ENCODE data around the gene DNMT3A. TPM values are rescaled to one million over a fixed set of nuclear protein-coding genes. Genes with fewer than 3 reads are reported as not detected.

The DNMT3A gene
- total RNA-seq, 1 donor from 2014 or later, result 19.6 TPM

DNA sequence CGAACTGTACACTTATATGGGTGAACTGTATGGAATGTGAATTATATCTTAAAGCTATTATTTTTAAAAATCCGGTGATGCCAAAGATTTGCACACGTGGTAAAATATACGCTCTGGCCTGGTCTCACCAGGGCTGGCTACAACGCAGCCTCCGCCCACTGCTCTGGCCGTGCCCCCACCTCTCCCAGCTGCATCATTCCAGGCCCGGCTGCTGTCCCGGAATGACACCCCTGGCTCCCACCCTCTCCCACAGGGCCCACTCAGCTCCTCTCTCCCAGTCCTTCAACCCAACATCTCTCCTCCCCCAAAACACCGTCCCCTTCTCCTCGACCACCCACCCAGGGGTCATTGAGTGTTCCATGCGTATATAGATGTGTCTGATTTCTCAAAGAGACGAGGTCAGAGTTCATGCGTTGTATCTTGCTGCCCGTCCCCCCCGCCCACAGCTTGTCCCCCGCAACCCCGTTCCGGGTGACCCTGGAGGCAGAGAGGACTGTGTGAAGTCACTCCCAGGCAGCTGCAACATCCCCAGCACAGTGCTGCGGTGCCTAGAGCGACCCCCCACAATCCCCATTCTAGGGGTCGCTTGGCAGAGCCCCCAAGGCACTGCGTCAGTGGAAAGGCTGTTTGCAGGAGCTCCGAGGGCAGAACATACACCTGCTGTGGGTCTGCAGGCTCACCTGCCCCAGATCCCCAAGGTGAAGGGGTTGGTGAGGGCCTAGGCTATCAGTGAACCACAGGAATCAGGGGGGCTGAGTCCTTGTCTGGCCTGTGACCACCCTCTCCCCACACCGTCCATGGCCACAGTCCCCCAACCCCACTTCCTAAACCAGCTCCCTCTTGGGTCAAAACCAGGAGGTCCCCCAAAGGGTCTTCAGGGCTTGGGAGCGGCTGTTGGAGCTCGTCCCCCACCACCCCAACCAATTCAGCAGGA lies 13.3 kb downstream of the DNMT3A start:
- no peak for DNase-seq (ENCODE audit: extremely low read depth, low read depth, low spot score)

DNA sequence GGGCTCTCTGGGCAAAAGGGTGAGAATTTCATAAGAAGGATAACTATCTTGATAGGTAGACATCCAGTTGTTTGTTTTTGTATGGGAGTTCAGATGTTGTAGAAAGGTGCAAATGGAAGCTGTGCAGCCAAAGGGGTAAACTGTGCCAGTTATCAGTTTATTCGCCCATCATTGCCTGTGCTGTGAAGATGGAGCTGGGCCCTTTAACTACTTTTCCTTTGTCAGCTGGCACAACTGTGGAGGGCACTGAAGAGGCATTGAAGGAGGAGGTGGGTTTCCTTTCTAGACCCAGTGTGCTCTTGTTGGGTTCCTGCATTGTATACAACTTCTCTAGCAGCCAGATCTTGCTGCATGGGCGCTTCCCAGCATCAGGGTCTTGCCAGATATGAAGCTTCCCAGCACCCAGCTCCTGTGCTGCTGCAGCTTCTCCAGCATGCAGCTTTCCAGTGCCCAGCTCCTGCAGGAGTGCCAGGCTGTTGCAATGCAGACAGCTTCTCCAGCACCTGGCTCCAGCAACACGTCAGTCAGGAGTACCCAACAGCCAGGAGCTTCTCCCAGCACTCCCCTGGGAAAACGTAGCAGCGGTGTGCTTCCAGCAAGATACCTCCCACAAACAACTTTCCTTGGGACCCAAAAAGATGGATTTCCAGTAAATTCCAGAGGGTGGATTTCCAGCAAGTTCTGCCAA lies 15.3 kb downstream of the DNMT3A start:
- DNase-seq (ENCODE audit: extremely low read depth, low read depth, low spot score), result no peak

DNA sequence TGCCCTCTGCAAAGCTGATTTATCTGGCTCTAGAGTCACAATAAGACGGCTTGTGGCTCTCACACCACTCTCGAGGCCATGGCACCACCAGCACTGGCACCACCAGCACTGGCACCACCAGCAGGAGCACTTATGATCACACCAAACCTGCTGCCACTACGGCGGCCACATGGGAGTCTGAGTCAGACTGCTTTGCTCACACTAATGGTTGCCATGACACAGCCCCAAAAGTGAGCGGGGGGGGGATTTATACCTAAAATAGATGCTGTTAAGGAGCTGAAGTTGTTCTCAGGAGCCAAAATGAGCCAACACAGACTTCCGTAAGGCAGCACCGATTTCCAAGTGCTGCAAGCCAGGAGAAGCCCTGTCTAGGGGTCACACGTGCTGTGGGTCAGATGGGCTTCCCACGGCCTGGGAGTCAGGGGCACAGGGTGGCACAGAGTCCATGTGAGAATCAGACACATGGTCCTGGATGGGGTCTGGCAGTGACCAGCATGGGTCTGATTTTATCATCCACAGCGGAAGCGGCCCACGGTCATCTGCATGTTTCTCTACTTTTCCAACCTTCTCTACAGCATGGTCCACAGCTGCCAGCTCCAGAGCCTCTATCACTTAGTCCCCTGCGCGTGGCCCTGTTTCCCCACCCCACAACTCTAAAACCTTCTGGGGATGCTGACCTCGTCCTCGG lies 16.7 kb downstream of the DNMT3A start:
- no peak for DNase-seq (ENCODE audit: extremely low read depth, low read depth, low spot score)

GRCh38 chr2:25324251-25324650 lies 17.5 kb downstream of the DNMT3A start:
- no peak for DNase-seq (ENCODE audit: extremely low read depth, low read depth, low spot score)

DNA sequence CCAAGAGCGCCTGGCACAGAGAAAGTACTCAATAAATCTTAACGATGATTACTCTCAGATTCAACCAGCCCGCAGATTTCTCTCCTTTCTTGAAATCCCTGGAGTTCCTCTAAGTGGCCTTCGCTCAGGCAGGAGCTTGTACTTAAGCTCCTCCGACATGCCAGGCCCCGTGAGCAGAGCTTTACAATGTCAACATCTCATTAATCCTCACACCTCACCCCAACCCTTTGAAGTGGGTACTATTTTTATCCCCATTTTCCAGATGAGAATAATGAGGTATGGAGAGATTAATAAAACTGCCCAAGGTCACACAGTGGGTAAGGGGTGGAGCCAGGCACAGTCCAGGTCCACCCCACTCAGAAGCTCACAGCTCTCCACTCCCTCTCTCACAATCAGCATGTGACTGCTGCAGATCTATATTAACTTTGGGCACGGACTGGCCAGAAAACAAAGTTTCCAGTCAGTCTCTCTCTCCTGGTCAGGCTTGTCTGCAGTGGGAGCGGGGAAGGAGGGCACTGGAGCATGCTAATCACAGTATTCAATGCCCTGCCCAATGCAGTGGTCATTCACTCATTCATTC lies 18.0 kb downstream of the DNMT3A start:
- DNase-seq (ENCODE audit: extremely low read depth, low read depth, low spot score), result no peak

- no peak for DNase-seq (ENCODE audit: extremely low read depth, low read depth, low spot score)
Measured at GRCh38 chr2:25323042-25323514, 18.6 kb downstream of the DNMT3A start.

- DNase-seq (ENCODE audit: extremely low read depth, low read depth, low spot score), result no peak
Measured at GRCh38 chr2:25322312-25322711, 19.4 kb downstream of the DNMT3A start.

- DNase-seq (ENCODE audit: extremely low read depth, low read depth, low spot score), result no peak
Measured at GRCh38 chr2:25320077-25320476, 21.6 kb downstream of the DNMT3A start.

DNA sequence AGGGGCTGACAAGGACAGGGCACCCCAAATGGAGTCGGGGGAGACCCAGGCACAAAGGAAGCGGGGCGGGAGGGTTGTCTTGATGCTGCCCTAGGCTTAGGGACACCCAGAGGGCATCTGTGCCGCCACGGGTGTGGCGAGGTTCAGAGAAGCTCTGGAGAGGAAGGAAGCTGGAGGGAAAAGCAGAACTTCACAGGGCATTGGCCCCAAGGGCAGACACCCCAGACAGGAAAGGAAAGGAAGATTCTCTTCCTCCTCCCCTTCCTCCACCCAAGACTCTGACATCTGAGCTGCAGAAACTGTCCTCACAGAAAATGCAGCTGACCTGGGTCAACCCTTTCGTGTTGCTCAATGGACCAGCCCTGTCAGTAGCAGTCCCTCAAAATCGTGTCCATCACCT lies 25.6 kb downstream of the DNMT3A start:
- DNase-seq (ENCODE audit: extremely low read depth, low read depth, low spot score), result no peak

GRCh38 chr2:25315316-25315680 lies 26.4 kb downstream of the DNMT3A start:
- DNase-seq (ENCODE audit: extremely low read depth, low read depth, low spot score), result no peak

- DNase-seq (ENCODE audit: extremely low read depth, low read depth, low spot score), result no peak
Measured at GRCh38 chr2:25314514-25315315, 27.0 kb downstream of the DNMT3A start.

DNA sequence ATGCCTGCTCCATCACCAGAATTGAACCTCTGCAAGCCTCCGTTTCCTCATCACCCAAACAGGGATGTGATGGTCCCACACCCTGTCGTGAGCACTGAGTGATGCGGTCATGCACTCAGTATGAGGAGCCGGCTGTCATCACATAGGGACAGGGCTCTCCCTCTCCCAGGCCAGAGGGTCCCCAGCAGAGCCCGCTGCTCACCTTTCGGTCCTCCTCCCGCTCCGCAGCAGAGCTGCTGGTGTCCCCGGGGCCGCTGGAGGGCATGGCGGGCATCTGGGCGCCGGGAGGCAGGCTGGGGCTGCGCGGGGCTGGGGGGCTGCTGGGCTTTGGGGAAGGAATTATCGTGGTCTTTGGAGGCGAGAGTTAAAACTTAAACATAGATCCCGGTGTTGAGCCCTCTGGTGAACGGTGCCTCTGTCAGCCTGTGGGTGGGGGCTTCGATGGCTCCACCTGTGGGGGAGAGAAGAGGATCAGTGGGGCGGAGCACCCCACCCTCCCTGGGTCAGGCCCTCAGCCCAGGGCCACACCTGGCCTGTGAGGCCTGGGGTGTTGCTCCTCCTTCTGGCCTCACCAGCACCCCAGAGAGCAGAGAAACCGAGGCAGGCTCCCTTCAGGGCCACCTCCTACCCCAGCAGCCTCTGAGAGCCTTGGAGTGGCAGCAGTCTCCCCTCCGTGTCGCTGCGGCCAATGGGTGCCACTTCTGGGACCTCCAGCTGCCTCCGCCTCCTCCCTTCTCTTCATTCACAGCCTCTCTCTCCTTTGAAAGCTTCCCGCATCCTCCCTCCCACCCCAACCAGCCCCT lies 27.8 kb downstream of the DNMT3A start:
- no peak for DNase-seq (ENCODE audit: extremely low read depth, low read depth, low spot score)

DNA sequence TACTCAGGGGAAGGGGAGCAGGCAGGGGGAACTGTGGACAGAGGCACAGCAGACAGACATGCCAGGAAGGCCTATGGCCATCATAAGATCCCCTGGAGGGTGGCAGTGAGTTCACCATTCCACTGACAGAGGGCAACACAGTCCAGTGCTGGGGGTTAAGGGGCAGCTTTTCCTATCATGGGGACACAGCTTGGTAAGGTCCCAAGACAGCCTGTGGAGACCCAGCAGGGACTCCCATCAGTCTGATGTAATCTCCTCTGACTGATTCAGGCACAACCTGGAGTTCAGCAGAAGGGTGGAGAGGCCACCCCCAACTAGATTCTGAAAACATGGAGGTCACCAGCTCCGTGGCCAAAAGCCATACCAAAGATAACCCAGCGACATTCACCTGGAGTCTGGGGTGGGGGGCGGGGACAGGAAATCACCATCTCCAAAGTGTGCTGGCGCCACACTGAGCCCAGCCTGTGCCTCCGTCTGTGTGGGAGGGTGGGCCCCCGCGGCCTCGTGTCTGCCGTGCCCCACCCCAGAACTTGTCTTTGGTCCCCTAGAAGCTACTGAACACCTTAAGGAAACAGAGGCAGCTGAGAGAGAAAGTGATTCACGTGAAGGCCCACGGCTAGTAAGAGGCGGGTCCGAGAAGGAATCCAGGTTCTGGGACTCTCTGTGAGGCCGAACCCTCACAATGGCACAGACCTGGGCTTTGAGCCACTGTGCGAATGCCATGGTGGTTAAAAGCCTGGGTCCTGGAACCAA lies 28.6 kb downstream of the DNMT3A start:
- no peak for DNase-seq (ENCODE audit: extremely low read depth, low read depth, low spot score)

- no peak for DNase-seq (ENCODE audit: extremely low read depth, low read depth, low spot score)
Measured at GRCh38 chr2:25311865-25312575, 29.7 kb downstream of the DNMT3A start.

- DNase-seq (ENCODE audit: extremely low read depth, low read depth, low spot score), result no peak
Measured at GRCh38 chr2:25310965-25311864, 30.5 kb downstream of the DNMT3A start.

GRCh38 chr2:25310709-25310964 lies 31.1 kb downstream of the DNMT3A start:
- no peak for DNase-seq (ENCODE audit: extremely low read depth, low read depth, low spot score)

- DNase-seq (ENCODE audit: extremely low read depth, low read depth, low spot score), result no peak
Measured at GRCh38 chr2:25309402-25309801, 32.3 kb downstream of the DNMT3A start.
